Loucy (cell line): ENCODE data around the gene FAM89B.

Source experiments
- CTCF ChIP-seq: fragments of 200-600 bp; sonication (generic); conservative IDR thresholded peaks from 2 replicates; pipeline ENCODE4 v1.5.1; 2014; ENCODE audit warnings: mild to moderate bottlenecking, antibody characterized with exemption, low read length
- EZH2phosphoT487 ChIP-seq: fragments of 200-600 bp; IDR thresholded peaks from 2 replicates; pipeline ENCODE4 v1.6.1; 2018; ENCODE audit warnings: antibody characterized with exemption, mild to moderate bottlenecking, moderate library complexity, borderline replicate concordance

GRCh38 chr11:65615229-65615949 lies 43.1 kb downstream of the FAM89B start, which contains the start of gene PCNX3:
- TF ChIP-seq EZH2phosphoT487 (no peak), CTCF (no peak)
